LNCAP (cell line): ENCODE data around the gene SLIT3.

Source experiments
- TF ChIP-seq, protein P1 (sequence below): fragments of 450-650 bp; IDR thresholded peaks from 2 replicates; pipeline ENCODE4 v1.5.1; 2017; ENCODE audit warnings: mild to moderate bottlenecking

SLIT3 gene

DNA sequence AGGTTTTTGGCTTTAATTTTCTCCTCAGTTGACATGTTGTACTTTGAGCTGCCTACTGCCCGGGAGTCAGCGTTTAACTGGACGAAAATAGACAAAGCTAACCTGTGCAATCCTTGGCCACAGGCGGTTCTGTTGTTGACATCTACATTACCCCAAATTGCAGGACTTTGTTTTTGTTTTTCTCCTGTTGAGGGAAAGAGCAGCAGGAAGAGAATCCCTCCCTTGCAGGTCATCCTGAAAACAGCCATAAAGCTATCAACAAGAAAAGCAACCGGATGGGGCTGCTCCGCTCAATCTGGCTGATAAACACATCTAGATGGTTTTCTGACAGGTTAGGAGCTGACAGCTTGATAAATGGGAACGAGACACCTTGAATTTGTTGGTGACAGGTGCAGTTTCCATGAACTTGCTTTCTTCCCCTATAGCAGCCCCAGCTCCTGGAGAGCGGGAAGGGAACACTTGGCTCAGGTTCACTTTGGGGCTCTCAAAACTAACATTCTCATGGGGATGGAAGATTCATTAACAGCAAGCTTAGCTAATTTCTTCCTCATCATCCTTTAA is 331.5 kb downstream of the SLIT3 start:
- TF ChIP-seq, protein P1, sequence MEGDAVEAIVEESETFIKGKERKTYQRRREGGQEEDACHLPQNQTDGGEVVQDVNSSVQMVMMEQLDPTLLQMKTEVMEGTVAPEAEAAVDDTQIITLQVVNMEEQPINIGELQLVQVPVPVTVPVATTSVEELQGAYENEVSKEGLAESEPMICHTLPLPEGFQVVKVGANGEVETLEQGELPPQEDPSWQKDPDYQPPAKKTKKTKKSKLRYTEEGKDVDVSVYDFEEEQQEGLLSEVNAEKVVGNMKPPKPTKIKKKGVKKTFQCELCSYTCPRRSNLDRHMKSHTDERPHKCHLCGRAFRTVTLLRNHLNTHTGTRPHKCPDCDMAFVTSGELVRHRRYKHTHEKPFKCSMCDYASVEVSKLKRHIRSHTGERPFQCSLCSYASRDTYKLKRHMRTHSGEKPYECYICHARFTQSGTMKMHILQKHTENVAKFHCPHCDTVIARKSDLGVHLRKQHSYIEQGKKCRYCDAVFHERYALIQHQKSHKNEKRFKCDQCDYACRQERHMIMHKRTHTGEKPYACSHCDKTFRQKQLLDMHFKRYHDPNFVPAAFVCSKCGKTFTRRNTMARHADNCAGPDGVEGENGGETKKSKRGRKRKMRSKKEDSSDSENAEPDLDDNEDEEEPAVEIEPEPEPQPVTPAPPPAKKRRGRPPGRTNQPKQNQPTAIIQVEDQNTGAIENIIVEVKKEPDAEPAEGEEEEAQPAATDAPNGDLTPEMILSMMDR: no peak

DNA sequence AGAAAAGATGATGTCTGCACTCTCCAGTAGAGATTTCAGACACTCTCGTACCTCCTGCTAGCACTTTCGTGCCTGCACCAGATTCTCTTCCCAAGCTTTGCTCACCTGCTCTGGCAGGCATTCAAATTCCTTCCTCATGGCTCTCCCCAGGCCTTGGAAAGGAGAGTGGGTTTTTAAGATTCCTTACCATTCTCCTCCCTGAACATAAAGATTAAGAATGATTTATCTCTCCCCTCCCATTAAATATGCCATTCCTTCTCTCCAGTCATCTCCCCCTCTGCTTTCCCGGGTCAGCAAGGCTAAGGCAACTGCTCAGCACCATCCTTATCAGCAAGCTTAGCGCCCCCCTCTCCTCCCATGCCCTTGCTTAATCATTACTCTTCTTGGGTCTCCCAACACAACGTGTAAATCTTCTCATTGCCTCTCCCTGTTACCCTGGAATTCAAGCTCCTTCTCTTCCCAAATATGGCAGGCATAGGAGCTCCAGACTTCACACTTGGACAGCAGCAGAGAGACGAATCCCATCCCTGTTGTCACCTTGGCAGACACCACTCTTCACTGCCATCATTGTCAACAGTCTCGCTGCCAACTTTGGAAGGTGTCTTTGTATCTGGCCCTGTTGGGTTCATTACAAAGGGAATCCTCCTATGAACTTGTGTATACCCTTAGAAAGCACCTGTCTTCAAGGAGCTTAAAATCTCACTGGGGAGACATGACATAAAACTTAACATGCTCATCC is 332.9 kb downstream of the SLIT3 start:
- TF ChIP-seq, protein P1: no peak

DNA sequence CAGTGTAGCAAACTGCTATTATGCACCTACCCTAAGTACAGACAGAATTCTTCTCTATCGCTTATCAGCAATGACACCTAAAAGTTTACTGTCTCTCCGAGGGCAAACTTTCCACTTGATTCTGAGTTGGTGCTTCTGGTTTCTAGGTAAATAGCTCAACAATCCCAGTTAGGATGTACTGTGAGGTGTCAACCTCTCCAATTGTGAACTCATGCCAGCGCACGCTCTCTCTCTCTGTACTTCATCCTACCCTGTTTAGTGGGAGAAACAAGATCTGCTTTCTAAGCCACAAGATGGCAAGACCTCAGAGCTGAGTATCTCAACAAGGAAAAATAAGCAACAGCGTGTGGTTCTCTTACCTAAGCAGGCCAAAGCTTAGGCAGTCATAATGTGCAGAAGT is 335.3 kb downstream of the SLIT3 start:
- TF ChIP-seq, protein P1: no peak

DNA sequence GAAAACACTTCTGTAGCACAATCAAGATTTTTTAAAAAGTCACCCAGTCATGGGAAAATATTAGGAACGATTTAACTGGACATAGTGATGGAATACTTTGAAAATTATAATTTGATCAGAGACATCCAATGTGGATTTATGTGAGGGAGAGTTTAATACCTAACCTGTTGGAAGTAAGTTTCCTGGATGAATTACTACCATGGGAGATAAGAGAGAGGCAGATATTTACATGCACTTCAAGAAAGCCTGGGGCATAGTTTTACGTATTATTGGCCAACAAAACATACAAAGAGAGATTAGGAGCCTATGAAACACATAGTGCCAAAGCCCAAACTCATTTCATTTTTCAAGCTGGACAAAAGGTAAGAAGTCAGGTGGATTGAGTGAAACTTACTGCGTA is 336.8 kb downstream of the SLIT3 start:
- TF ChIP-seq, protein P1: no peak

DNA sequence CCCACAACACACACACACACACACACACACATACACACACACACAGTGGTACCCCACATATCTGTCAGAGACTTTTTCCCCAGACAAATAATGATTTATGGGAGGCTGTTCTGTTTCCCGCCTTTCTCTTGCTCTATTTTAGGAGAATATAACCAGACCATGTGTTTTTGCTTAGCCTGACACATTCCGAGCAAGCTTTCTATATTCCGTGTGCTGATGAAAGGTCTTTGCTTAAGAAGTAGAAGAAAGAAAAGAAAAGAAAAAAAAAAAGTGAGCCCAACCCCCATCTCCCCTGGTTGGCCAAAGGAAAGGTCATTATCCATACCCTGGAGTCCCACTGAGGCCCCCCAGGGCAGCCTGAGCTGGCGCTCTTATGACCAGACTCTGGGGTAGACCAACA is 338.6 kb downstream of the SLIT3 start:
- TF ChIP-seq, protein P1: no peak

DNA sequence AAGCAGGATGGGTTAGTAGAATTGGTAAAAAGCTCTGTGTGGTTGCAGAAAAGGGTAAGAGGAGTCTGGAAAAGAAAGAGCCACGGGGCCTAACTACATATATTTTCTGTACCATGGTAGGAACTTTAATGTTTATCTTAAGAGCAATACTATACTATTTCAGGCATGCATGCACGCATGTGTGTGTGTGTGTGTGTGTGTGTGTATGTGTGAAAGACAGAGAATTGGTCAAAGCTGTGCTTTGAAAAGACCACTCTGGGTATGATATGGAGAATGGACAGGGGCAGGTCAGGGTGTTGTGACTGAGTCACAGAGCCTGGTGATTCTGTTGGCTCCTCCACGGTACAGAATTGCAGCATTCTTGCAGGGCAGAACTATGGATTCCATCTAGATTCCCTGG is 339.3 kb downstream of the SLIT3 start:
- TF ChIP-seq, protein P1: no peak

DNA sequence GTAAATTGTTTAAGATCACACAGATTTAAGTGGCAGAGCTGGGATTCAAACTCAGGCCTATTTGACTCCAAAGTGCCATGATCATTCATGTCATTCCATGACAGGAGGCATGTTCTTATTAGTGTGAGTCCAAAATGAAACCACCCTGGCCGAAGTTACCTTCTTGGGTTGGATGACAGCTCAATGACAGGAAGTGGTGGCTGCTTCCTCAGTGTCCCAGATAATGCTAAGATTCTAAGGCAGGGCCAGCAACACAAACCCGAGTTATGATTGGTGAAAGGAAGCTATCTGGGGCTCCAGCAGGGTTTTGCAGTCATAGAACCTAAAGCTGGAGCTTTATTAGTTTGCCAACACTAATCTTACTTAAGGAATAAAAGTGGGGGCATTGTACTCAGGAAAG is 340.4 kb downstream of the SLIT3 start:
- TF ChIP-seq, protein P1: no peak

DNA sequence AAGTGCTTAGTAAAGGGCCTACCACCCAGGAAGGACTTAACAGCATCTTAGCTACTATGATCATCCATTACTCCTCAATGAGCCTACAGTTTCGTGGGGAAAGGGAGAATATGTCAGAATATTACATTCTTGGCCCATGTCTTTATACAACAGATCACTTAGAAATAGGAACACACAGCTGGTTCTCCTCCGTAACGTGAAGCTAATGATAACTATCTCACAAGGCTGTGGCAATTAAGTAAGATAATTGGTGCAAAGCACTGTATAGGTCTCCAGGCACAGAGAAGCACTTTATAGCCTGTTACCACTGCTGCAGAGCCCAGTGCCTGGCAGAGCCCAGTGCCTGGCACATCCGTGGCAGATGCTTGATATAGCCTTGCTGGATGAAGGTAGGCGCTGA is 347.6 kb downstream of the SLIT3 start:
- TF ChIP-seq, protein P1: no peak
